HepG2 (cell line): ENCODE measurements around the gene ZNF189. TPM values are rescaled to one million over a fixed set of nuclear protein-coding genes. Genes with fewer than 3 reads are reported as not detected.
A peak's percentile ranks its signal among the peaks of the same experiment; 100 is the strongest.

Experiments used
- BCL6 ChIP-seq: IDR thresholded peaks from 2 replicates; pipeline ENCODE4 v1.6.1; 2016; ENCODE audit warnings: missing genetic modification reagents, missing compliant biosample characterization
- ELF3 ChIP-seq: IDR thresholded peaks from 2 replicates; pipeline ENCODE4 v1.6.1; 2016; ENCODE audit warnings: missing genetic modification reagents, missing compliant biosample characterization
- FIP1L1 ChIP-seq: fragments of 200-400 bp; formaldehyde crosslinking; IDR thresholded peaks from 2 replicates; pipeline ENCODE4 v1.6.1; 2018; ENCODE audit warnings: low read depth, mild to moderate bottlenecking, low read length, moderate library complexity, borderline replicate concordance; ENCODE audit not compliant: insufficient read depth
- FOXO1 ChIP-seq: sonication (generic); formaldehyde crosslinking; IDR thresholded peaks from 2 replicates; pipeline ENCODE4 v1.4.0; 2020; ENCODE audit warnings: missing genetic modification reagents
- HOMEZ ChIP-seq: IDR thresholded peaks from 2 replicates; pipeline ENCODE4 v1.6.1; 2016; ENCODE audit warnings: low read depth
- HOXA9 ChIP-seq: sonication (generic); formaldehyde crosslinking; IDR thresholded peaks from 2 replicates; pipeline ENCODE4 v1.8.1; 2022; ENCODE audit warnings: missing genetic modification reagents, mild to moderate bottlenecking, moderate library complexity, borderline replicate concordance
- MED1 ChIP-seq: sonication (generic); formaldehyde crosslinking; IDR thresholded peaks from 2 replicates; pipeline ENCODE4 v1.4.0; 2020; ENCODE audit warnings: missing genetic modification reagents
- NFRKB ChIP-seq: fragments of 450-650 bp; IDR thresholded peaks from 2 replicates; pipeline ENCODE4 v1.6.1; 2017
- POGZ ChIP-seq: sonication (generic); formaldehyde crosslinking; IDR thresholded peaks from 2 replicates; pipeline ENCODE4 v1.4.0; 2020; ENCODE audit warnings: mild to moderate bottlenecking, missing genetic modification reagents
- SSRP1 ChIP-seq: IDR thresholded peaks from 2 replicates; pipeline ENCODE4 v1.6.1; 2016; ENCODE audit warnings: control low read depth
- TOPORS ChIP-seq: sonication (generic); formaldehyde crosslinking; IDR thresholded peaks from 2 replicates; pipeline ENCODE4 v1.8.0; 2023; ENCODE audit warnings: mild to moderate bottlenecking, missing genetic modification reagents
- XBP1 ChIP-seq: sonication (generic); formaldehyde crosslinking; IDR thresholded peaks from 2 replicates; pipeline ENCODE4 v1.5.0; 2020; ENCODE audit warnings: missing genetic modification reagents
- ZBTB46 ChIP-seq: sonication (generic); formaldehyde crosslinking; IDR thresholded peaks from 2 replicates; pipeline ENCODE4 v1.4.0; 2020; ENCODE audit warnings: mild to moderate bottlenecking, missing genetic modification reagents, borderline replicate concordance
- ZNF577 ChIP-seq: sonication (generic); formaldehyde crosslinking; IDR thresholded peaks from 2 replicates; pipeline ENCODE4 v1.4.0; 2020; ENCODE audit warnings: mild to moderate bottlenecking, low read depth, missing genetic modification reagents, borderline replicate concordance
- ZNF737 ChIP-seq: sonication (generic); formaldehyde crosslinking; IDR thresholded peaks from 2 replicates; pipeline ENCODE4 v1.5.0; 2020; ENCODE audit warnings: missing genetic modification reagents, mild to moderate bottlenecking, borderline replicate concordance
- ZNF780A ChIP-seq: sonication (generic); formaldehyde crosslinking; IDR thresholded peaks from 2 replicates; pipeline ENCODE4 v1.8.0; 2022; ENCODE audit warnings: mild to moderate bottlenecking, missing genetic modification reagents, moderate library complexity
- polyA plus RNA-seq, 8 experiments: library from polyadenylated mRNA; depleted of rRNA in 3 of 8; stranded (reverse) in 7 of 8; unstranded in 1 of 8; fragments of >200 nt; fragmentation: Illumina TruSeq in 4 of 8; extraction: Trizol in 4 of 8; gene quantifications; 2 replicates each; pipeline versions ENCODE4 v1.2.1 to v1.2.3, GENCODE V29; 2011 to 2016; ENCODE audit warnings: low read depth in 4 of 8, missing spikeins in 1 of 8, mixed read lengths in 1 of 8; ENCODE audit not compliant: insufficient read depth in 1 of 8
- total RNA-seq, 5 experiments: library from RNA; depleted of rRNA; stranded (reverse); fragments of >200 nt; fragmentation: Illumina TruSeq; extraction: Trizol; gene quantifications; 2 replicates each; pipeline ENCODE4 v1.2.3, GENCODE V29; 2016; ENCODE audit warnings: low read depth in 1 of 5
- TF ChIP-seq, protein P1 (sequence below): sonication (generic); formaldehyde crosslinking; IDR thresholded peaks from 2 replicates; pipeline ENCODE4 v1.9.0; 2021; ENCODE audit warnings: mild to moderate bottlenecking, missing genetic modification reagents

Gene ZNF189
- total and polyA plus RNA-seq, 2 of the 13 experiments (the other 11 are each of a cell fraction or from before 2014, with no cell fraction given): 8.4 to 50.0 TPM

- TF ChIP-seq TOPORS (CRISPR knock-in tag) (no peak), MED1 (CRISPR knock-in tag) (peak; percentile 90), SSRP1 (CRISPR knock-in tag) (0 out of 2 replicates have a peak, but pooled peaks have one; percentile 76), BCL6 (CRISPR knock-in tag) (peak; percentile 41; the same call in 1 of the 2 replicates), FOXO1 (CRISPR knock-in tag) (peak; percentile 67; the same call in 1 of the 2 replicates), XBP1 (CRISPR knock-in tag) (no peak), ZNF780A (no peak), HOMEZ (CRISPR knock-in tag) (peak; percentile 80), FIP1L1 (no peak), ZBTB46 (CRISPR knock-in tag) (no peak), HOXA9 (CRISPR knock-in tag) (no peak), ZNF577 (no peak), NFRKB (no peak), ZNF737 (CRISPR knock-in tag) (no peak), POGZ (CRISPR knock-in tag) (peak; percentile 27; the same call in 1 of the 2 replicates), ELF3 (CRISPR knock-in tag) (no peak; the same call in 1 of the 2 replicates)
- TF ChIP-seq, protein P1, sequence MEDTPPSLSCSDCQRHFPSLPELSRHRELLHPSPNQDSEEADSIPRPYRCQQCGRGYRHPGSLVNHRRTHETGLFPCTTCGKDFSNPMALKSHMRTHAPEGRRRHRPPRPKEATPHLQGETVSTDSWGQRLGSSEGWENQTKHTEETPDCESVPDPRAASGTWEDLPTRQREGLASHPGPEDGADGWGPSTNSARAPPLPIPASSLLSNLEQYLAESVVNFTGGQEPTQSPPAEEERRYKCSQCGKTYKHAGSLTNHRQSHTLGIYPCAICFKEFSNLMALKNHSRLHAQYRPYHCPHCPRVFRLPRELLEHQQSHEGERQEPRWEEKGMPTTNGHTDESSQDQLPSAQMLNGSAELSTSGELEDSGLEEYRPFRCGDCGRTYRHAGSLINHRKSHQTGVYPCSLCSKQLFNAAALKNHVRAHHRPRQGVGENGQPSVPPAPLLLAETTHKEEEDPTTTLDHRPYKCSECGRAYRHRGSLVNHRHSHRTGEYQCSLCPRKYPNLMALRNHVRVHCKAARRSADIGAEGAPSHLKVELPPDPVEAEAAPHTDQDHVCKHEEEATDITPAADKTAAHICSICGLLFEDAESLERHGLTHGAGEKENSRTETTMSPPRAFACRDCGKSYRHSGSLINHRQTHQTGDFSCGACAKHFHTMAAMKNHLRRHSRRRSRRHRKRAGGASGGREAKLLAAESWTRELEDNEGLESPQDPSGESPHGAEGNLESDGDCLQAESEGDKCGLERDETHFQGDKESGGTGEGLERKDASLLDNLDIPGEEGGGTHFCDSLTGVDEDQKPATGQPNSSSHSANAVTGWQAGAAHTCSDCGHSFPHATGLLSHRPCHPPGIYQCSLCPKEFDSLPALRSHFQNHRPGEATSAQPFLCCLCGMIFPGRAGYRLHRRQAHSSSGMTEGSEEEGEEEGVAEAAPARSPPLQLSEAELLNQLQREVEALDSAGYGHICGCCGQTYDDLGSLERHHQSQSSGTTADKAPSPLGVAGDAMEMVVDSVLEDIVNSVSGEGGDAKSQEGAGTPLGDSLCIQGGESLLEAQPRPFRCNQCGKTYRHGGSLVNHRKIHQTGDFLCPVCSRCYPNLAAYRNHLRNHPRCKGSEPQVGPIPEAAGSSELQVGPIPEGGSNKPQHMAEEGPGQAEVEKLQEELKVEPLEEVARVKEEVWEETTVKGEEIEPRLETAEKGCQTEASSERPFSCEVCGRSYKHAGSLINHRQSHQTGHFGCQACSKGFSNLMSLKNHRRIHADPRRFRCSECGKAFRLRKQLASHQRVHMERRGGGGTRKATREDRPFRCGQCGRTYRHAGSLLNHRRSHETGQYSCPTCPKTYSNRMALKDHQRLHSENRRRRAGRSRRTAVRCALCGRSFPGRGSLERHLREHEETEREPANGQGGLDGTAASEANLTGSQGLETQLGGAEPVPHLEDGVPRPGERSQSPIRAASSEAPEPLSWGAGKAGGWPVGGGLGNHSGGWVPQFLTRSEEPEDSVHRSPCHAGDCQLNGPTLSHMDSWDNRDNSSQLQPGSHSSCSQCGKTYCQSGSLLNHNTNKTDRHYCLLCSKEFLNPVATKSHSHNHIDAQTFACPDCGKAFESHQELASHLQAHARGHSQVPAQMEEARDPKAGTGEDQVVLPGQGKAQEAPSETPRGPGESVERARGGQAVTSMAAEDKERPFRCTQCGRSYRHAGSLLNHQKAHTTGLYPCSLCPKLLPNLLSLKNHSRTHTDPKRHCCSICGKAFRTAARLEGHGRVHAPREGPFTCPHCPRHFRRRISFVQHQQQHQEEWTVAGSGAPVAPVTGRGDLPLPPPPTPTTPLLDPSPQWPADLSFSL (CRISPR knock-in tag): no peak
Observed at GRCh38 chr9:101387871-101388506, 10.7 kb upstream of the ZNF189 start (continued).
